Muscle layer of colon (tissue), 2 donors: Measurements from ENCODE around the gene PCYT1A.
"Not testable (repeated sequence)": the region's sequence is repeated elsewhere in the genome, so short reads cannot be mapped to it uniquely, and the experiment has no call there.

Experiments used
- H3K27ac ChIP-seq: one replicate; pipeline ENCODE4 v1.7.0; 2013; ENCODE audit warnings: low read depth, mild to moderate bottlenecking, low read length, moderate library complexity
- H3K27me3 ChIP-seq, 2 donors: one replicate each; pipeline ENCODE4 v1.7.0; 2013; ENCODE audit warnings: low read length in 2 of 2, mild to moderate bottlenecking in 2 of 2; ENCODE audit not compliant: insufficient read depth in 2 of 2, control insufficient read depth in 1 of 2
- H3K36me3 ChIP-seq: one replicate; pipeline ENCODE4 v1.7.0; 2013; ENCODE audit warnings: mild to moderate bottlenecking, low read length; ENCODE audit not compliant: insufficient read depth
- H3K4me1 ChIP-seq: one replicate; pipeline ENCODE4 v1.7.0; 2013; ENCODE audit warnings: mild to moderate bottlenecking, low read length; ENCODE audit not compliant: insufficient read depth
- H3K4me3 ChIP-seq, 2 donors: one replicate each; pipeline ENCODE4 v1.7.0; 2013; ENCODE audit warnings: low read length in 2 of 2, low read depth in 1 of 2, mild to moderate bottlenecking in 1 of 2, moderate library complexity in 1 of 2
- H3K9ac ChIP-seq: one replicate; pipeline ENCODE4 v1.7.0; 2013; ENCODE audit warnings: low read length
- H3K9me3 ChIP-seq: one replicate; pipeline ENCODE4 v1.7.0; 2013; ENCODE audit warnings: mild to moderate bottlenecking, low read length
- donor health status: abdominal sarcoma.
- donor health status: Adenocarcinoma of cecum.

The PCYT1A gene

DNA sequence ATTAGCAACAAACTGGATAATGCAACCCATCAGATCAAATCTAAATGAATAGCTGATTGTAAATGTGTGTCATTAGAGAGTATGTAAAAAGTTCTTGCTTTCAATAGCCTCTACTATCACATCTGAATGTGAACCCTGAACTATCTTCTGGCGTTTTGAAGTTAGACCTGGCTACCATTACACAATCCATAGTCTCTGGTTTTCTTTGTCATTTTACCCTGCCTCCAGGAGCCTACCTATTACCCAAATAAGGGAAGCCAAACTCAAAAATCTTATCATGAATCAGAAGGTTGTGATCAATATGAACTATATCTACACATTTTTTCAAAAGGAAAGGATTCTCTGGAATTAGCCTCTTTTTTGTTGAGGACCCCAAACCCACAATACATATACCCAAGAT is 31.8 kb downstream of the PCYT1A start:
- Histone ChIP-seq H3K36me3 (peaks cover 12% of the 10 kb centered on the region), H3K27ac (no peak overlapping the region), H3K4me1 (no peaks in the 10 kb centered on the region), H3K9me3 (no peaks in the 10 kb centered on the region), H3K27me3 (no peaks in the 10 kb centered on the region), H3K4me3 (no peak overlapping the region), H3K9ac (no peak overlapping the region)

DNA sequence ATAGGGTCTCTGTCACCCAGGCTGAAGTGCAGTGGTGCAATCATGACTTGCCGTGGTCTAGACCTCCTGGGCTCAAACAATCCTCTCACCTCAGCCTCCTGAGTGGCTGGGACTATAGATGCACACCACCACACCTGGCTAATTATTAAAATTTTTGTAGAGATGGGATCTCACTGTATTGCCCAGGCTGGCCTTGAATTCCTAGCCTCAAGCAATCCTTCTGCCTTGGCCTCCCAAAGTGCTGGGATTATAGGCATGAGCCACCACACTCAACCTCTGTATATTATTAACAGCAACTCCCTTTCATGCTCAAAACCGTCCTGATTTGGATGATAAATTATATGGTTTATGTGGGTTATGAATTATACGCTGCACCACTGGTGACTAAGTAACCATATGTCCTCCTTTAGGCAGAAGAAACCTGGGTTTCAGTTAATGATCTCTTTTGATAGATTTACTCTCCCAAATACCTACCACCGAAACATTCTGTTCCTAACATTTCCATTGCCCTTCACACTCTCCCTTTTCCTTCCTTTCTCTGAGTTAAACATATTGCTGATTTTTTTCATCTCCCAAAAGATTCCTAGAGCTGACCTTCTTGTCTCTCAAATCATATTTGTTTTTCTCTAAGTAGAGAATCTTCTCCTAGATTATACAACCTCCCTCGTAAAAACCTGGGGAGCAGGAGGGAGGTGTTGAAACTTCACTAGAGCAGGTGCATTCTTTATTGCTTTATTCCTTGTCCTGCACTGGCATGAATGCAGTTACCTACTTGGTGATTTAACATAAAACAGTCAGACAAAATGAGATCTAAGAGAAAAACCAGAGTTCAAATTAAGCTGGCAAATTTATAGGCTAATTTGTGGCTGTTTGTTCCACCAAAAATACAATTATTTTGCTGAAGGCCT is 32.9 kb downstream of the PCYT1A start:
- Histone ChIP-seq H3K27ac (no peak overlapping the region), H3K4me1 (no peaks in the 10 kb centered on the region), H3K9me3 (no peaks in the 10 kb centered on the region), H3K27me3 (no peaks in the 10 kb centered on the region), H3K4me3 (no peak overlapping the region), H3K36me3 (peaks cover 12% of the 10 kb centered on the region), H3K9ac (no peak overlapping the region)

DNA sequence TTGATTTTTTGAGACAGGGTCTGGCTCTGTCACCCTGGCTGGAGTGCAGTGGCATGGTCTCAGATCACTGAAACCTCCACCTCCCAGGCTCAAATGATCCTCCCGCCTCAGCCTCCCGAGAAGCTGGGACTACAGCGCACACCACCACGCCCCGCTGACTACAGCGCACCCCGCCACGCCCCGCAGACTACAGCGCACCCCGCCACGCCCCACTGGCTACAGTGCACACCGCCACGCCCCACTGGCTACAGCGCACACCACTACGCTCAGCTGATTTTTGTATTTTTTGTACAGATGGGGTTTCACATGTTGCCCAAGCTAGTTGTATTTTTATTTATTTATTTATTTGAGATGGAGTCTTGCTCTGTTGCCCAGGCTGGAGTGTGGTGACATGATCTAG is 35.6 kb downstream of the PCYT1A start:
- H3K9me3 ChIP-seq = no peaks in the 10 kb centered on the region
- H3K36me3 ChIP-seq = peaks cover 21% of the 10 kb centered on the region
- no peaks in the 10 kb centered on the region for H3K27me3 ChIP-seq
- no peak overlapping the region for H3K4me3 ChIP-seq
- H3K27ac ChIP-seq = no peak overlapping the region
- no peak overlapping the region for H3K9ac ChIP-seq
- no peaks in the 10 kb centered on the region for H3K4me1 ChIP-seq

DNA sequence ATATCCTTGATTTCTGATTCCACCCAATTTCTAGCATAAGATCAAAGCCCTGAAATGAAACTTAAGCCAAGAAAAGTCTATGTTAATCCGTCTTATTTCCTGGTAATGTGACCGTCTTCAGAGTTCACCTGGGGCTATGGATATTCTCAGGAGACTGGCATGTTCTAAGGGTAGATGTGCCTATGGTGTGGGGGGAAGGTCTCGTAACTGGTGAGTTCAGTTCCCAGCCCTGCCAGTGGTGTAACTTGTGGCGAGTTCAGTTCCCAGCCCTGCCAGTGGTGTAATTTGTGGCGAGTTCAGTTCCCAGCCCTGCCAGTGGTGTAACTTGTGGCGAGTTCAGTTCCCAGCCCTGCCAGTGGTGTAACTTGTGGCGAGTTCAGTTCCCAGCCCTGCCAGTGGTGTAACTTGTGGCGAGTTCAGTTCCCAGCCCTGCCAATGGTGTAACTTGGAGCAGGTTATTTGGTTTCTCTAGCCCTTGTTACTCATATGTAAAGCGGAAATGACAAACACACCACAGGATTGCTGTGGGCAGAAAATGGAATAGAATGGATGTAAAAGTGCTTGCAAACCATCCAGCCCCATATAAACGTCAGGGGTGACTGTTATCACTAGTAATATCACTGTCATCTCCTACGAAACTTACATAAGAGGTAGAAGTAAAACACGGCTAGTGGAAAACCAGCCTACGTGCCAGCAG is 40.8 kb downstream of the PCYT1A start:
- H3K36me3 ChIP-seq = peaks cover 37% of the 10 kb centered on the region
- no peak overlapping the region for H3K27ac ChIP-seq

DNA sequence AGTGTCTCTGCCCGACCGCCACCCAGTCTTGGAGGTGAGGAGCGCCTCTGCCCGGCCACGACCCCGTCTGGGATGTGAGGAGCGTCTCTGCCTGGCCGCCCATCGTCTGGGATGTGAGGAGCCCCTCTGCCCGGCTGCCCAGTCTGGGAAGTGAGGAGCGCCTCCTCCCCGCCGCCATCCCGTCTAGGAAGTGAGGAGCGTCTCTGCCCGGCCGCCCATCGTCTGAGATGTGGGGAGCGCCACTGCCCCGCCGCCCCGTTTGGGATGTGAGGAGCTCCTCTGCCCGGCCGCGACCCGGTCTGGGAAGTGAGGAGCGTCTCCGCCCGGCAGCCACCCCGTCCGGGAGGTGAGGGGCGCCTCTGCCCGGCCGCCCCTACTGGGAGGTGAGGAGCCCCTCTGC is 43.4 kb downstream of the PCYT1A start:
- not testable (repeated sequence) for H3K9ac ChIP-seq, H3K4me1 ChIP-seq, H3K27me3 ChIP-seq, H3K4me3 ChIP-seq, H3K9me3 ChIP-seq, H3K27ac ChIP-seq
- peaks cover 51% of the 10 kb centered on the region for H3K36me3 ChIP-seq

More for the DNA sequence above, 40.8 kb downstream of the PCYT1A start:
- Histone ChIP-seq H3K9me3 (no peaks in the 10 kb centered on the region), H3K4me3 (no peak overlapping the region), H3K9ac (no peak overlapping the region), H3K27me3 (no peaks in the 10 kb centered on the region), H3K4me1 (no peaks in the 10 kb centered on the region)

DNA sequence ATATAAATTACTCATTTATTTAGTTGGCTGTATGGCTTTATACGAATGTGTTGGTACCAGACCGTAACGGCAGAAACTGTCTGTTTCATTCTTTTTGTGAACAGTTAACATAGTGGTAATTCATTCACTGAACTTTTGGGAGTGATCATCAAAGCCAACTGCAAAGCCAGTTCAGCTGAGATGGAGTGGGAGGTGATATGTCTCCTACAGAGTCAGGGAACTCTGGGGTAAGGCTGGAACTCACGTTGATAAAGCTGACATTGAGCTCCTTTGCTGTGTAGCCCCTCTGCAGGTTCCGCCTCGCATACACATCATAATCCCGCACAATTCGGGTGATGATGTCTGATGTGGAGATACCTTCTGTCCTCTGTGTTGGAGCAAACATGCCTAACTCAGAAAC is 45.8 kb downstream of the PCYT1A start:
- Histone ChIP-seq H3K9me3 (no peaks in the 10 kb centered on the region), H3K9ac (no peak overlapping the region), H3K27ac (no peak overlapping the region), H3K36me3 (peaks cover 65% of the 10 kb centered on the region), H3K27me3 (no peaks in the 10 kb centered on the region), H3K4me1 (no peaks in the 10 kb centered on the region), H3K4me3 (no peak overlapping the region)

DNA sequence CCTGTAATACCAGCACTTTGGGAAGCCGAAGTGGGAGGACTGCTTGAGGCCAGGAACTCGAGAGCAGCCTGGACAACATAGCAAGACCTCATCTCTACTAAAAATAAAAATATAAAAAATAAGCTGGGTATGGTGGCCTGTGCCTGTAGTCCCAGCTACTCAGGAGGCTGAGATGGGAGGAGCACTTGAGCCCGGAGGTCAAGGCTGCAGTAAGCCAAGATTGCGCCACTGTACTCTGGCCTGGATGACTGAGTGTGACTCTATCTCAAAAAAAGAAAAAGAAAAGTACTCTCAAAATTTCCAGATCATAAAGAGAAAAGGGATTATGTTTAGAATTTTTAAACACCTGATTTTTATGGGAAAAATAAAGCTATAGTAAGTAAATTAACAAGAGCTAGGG is 47.1 kb downstream of the PCYT1A start:
- H3K4me3 ChIP-seq = no peak overlapping the region
- H3K27ac ChIP-seq = no peak overlapping the region
- no peaks in the 10 kb centered on the region for H3K4me1 ChIP-seq
- H3K9me3 ChIP-seq = no peaks in the 10 kb centered on the region
- no peaks in the 10 kb centered on the region for H3K27me3 ChIP-seq
- no peak overlapping the region for H3K9ac ChIP-seq
- peaks cover 52% of the 10 kb centered on the region for H3K36me3 ChIP-seq

DNA sequence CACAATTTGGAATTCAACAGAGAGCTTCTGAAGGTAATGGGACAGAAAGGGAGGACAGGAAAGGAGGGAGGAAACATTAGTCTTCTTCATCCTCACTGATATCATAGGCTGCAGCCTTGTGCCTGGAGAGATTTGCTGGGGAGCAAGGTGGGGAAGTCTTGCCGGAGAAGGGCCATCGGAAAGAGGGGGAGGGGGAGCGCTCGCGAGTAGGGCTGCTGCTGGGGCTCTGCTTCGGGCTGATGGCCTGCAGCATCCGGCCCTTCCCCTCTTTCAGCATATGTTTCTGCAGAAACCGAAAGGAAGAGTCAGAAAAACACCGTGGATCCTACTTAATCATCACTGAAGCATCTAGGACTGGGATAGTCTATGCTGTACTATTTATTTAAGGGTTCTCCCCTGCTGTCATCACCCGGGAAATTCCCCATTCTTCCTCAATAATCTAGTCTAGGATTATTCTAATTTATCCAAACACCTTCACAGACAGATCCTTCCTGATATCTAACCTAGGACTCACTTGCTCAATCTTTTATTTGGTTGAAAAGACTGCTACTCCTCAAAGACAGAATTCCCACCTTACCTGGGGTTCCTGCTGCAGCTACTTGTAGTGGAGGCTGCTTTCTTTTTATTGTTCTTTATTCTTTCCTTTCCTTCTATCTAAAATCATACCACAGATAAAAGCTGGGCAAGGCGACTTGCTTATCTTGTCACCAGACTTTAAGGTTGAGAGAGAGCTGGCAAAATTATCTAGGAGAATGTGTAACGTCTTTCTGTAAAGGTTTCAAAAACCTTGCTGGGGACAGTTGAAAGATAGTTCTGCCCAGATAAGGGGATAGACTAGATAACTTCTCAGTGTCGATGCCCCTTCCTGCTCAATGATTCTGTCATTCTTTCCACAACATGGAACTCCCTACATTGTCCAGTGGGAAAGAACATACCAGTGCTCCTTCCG is 48.6 kb downstream of the PCYT1A start:
- no peak overlapping the region for H3K4me3 ChIP-seq
- no peaks in the 10 kb centered on the region for H3K4me1 ChIP-seq
- H3K27ac ChIP-seq = no peak overlapping the region
- peaks cover 50% of the 10 kb centered on the region for H3K36me3 ChIP-seq
- no peaks in the 10 kb centered on the region for H3K9me3 ChIP-seq
- H3K27me3 ChIP-seq = no peaks in the 10 kb centered on the region
- no peak overlapping the region for H3K9ac ChIP-seq

DNA sequence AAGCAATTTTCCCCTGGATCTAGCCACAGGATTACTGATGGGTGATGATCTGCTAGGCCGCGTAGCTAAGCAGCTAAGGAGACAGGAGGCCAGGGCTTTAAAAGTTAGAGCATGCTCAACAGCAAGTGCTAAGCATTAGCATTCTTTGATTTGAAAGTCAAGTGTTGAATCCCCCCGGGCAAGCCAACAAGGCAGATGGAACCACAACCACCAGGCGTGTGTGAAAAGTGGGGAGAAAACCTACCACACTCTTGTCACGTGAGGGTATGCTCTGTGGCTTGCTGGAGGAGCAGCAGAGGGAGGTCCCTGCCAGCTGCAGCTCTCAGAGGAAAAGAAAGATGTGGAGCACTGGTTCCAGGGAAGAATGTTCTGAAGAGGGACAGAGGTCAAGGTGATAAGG is 50.3 kb downstream of the PCYT1A start:
- no peaks in the 10 kb centered on the region for H3K27me3 ChIP-seq
- H3K27ac ChIP-seq = no peak overlapping the region
- H3K4me1 ChIP-seq = no peaks in the 10 kb centered on the region
- H3K36me3 ChIP-seq = peaks cover 43% of the 10 kb centered on the region
- no peak overlapping the region for H3K4me3 ChIP-seq
- H3K9me3 ChIP-seq = no peaks in the 10 kb centered on the region
- H3K9ac ChIP-seq = no peak overlapping the region

DNA sequence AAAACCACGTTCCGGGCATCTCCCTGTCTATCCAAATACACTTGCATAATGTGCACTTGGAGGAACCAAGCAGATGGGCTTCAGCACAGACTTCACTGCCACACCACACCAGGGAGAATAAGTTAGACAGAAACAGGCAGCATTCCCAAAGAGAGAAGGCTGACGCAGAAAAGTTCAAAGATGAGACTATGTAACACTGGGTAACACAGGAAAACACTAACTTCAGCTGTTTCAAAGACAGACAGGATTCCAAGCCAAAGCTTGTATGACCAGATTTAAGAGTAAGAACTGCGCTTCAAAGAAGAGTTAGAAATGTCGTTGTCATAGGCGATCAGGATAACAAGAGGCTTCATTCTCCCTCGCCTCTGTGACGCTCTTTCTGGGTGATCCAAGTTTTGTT is 51.3 kb downstream of the PCYT1A start:
- Histone ChIP-seq H3K9ac (no peak overlapping the region), H3K27ac (no peak overlapping the region), H3K9me3 (no peaks in the 10 kb centered on the region), H3K36me3 (peaks cover 34% of the 10 kb centered on the region), H3K27me3 (no peaks in the 10 kb centered on the region), H3K4me1 (no peaks in the 10 kb centered on the region), H3K4me3 (no peak overlapping the region)

DNA sequence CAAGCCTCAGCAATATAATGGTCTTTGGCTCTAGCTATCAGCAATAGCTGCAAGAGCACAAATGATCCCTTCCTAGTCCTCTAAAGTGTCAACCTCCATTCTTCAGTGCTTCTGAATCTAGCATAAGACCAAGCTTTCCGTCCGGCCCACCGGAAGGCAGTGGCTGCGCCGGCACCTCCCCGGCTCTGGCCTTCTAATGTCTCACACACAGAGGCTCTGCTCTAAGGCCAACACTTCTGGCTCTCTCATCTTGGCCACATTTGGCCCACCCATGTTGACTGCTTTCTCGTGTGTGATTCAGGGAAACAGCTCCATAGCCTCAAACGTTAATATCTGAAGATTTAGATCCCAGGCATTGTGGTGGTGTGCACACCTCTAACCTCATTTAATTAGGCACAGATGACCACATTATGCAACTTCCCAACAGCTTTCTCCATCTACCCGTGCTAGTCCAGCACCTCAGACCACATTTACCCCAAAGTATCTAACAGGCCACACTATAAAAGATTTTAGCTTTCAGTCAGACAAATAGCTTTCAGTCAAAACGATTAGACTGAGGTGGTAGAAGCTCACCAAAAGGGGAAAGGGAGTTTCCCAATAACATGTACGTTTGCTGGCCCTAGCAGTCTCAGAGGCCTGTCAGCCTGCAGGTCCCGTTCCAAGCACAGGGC is 51.9 kb downstream of the PCYT1A start:
- Histone ChIP-seq H3K27ac (no peak overlapping the region), H3K9ac (no peak overlapping the region), H3K36me3 (peaks cover 33% of the 10 kb centered on the region), H3K4me1 (no peaks in the 10 kb centered on the region), H3K27me3 (no peaks in the 10 kb centered on the region), H3K4me3 (no peak overlapping the region), H3K9me3 (no peaks in the 10 kb centered on the region)
